ENCODE measurements around the gene KRTAP5-8.
A peak's percentile ranks its signal among the peaks of the same experiment; 100 is the strongest.
"Not testable (repeated sequence)": the region's sequence is repeated elsewhere in the genome, so short reads cannot be mapped to it uniquely, and the experiment has no call there.

Gene KRTAP5-8

GRCh38 chr11:71580057-71581003, 42.5 kb downstream of the KRTAP5-8 start:
- H3K4me3 ChIP-seq (ENCODE audit: low read length): no peak overlapping the region
- DNase-seq (ENCODE audit: low read depth): peak; percentile 21
- peak; percentile 97 for TF ChIP-seq CTCF (conservative IDR thresholded peaks at IDR 0.05; ENCODE audit: low read depth, low read length)

- TF ChIP-seq CTCF (conservative IDR thresholded peaks at IDR 0.05; ENCODE audit: low read depth, low read length): no peak
- no peak overlapping the region for H3K4me3 ChIP-seq (ENCODE audit: low read length)
- DNase-seq (ENCODE audit: low read depth): no peak
Observed at GRCh38 chr11:71581826-71582225, 44.0 kb downstream of the KRTAP5-8 start.

GRCh38 chr11:71582309-71582895, 44.6 kb downstream of the KRTAP5-8 start, which contains the start of gene KRTAP5-11:
TSS of gene KRTAP5-11 (minus strand) at chr11:71582875. CDS start at chr11:71582837, 38 bp downstream.
- TF ChIP-seq CTCF (conservative IDR thresholded peaks at IDR 0.05; ENCODE audit: low read depth, low read length): no peak
- no peak for DNase-seq (ENCODE audit: low read depth)
- H3K4me3 ChIP-seq (ENCODE audit: low read length): no peak within 1 kb of the TSS

GRCh38 chr11:71582969-71583368, 45.1 kb downstream of the KRTAP5-8 start:
- DNase-seq (ENCODE audit: low read depth); H3K4me3 ChIP-seq (ENCODE audit: low read length): not testable (repeated sequence)

- not testable (repeated sequence) for H3K4me3 ChIP-seq (ENCODE audit: low read length); DNase-seq (ENCODE audit: low read depth)
Observed at GRCh38 chr11:71585673-71586072, 47.8 kb downstream of the KRTAP5-8 start.

GRCh38 chr11:71588314-71588713, 50.5 kb downstream of the KRTAP5-8 start:
- H3K4me3 ChIP-seq (ENCODE audit: low read length); DNase-seq (ENCODE audit: low read depth): not testable (repeated sequence)

Measured in retinal pigment epithelial cell (primary cell).